Lower lobe of right lung (tissue), 2 donors: ENCODE data around the gene GALM. TPM values are rescaled to one million over a fixed set of nuclear protein-coding genes. Genes with fewer than 3 reads are reported as not detected.
A peak's percentile ranks its signal among the peaks of the same experiment; 100 is the strongest.

Source experiments
- ATAC-seq, 2 donors: fragments of 200-7000 bp; cut with Tn5 transposase; one replicate each; pipeline ENCODE4 v1.9.1; 2020 to 2022; ENCODE audit warnings: mild to moderate bottlenecking in 2 of 2, moderate library complexity in 2 of 2
- DNase-seq: peaks from one replicate; pipeline ENCODE4 v3.0.0-alpha.2; 2020
- H3K27ac ChIP-seq: fragments of 200-600 bp; one replicate; pipeline ENCODE4 v1.8.0; 2022
- H3K27me3 ChIP-seq: fragments of 200-600 bp; one replicate; pipeline ENCODE4 v1.8.0; 2022; ENCODE audit warnings: low read depth
- H3K36me3 ChIP-seq: fragments of 200-600 bp; one replicate; pipeline ENCODE4 v1.8.0; 2022; ENCODE audit warnings: mild to moderate bottlenecking
- H3K4me1 ChIP-seq: fragments of 200-600 bp; one replicate; pipeline ENCODE4 v1.8.0; 2022
- H3K4me3 ChIP-seq: fragments of 200-600 bp; one replicate; pipeline ENCODE4 v1.8.0; 2022; ENCODE audit warnings: mild to moderate bottlenecking
- H3K9me3 ChIP-seq: fragments of 200-600 bp; one replicate; pipeline ENCODE4 v1.8.0; 2022
- intact Hi-C: fragments of 100-400 bp; cut with DNase I; formaldehyde crosslinking; loops from one replicate; pipeline ENCODE4 v1.11.0; 2022
- long read RNA-seq: library from polyadenylated mRNA; unstranded; transcript quantifications from one replicate; pipeline ENCODE4 v2.0.0, GENCODE V29; 2021
- total RNA-seq: library from RNA; stranded (reverse); fragmentation: NEBNext Ultra II Directional; extraction: Animal tissue kit (Norgen Biotek cat#: 25700); gene quantifications from one replicate; pipeline ENCODE4 v1.2.1, GENCODE V29; 2021
- TF ChIP-seq, protein P1 (sequence below): fragments of 200-600 bp; IDR thresholded peaks from one replicate; pipeline ENCODE4 v1.8.0; 2022; ENCODE audit warnings: antibody characterized with exemption, mild to moderate bottlenecking
- donor health status: DM: no; HTN: yes; CAD: no; lungs with severe emphysema.

Gene GALM
- total RNA-seq: 17.7 TPM
- long read RNA-seq, transcript GALM-201 (7 exons, 2,484 nt): major isoform, 43 of 66 reads
- long read RNA-seq, partial matches to known transcripts: 9 of 66 reads
- long read RNA-seq, other reads (novel, unspliced or antisense): 14 of 66 reads

DNA sequence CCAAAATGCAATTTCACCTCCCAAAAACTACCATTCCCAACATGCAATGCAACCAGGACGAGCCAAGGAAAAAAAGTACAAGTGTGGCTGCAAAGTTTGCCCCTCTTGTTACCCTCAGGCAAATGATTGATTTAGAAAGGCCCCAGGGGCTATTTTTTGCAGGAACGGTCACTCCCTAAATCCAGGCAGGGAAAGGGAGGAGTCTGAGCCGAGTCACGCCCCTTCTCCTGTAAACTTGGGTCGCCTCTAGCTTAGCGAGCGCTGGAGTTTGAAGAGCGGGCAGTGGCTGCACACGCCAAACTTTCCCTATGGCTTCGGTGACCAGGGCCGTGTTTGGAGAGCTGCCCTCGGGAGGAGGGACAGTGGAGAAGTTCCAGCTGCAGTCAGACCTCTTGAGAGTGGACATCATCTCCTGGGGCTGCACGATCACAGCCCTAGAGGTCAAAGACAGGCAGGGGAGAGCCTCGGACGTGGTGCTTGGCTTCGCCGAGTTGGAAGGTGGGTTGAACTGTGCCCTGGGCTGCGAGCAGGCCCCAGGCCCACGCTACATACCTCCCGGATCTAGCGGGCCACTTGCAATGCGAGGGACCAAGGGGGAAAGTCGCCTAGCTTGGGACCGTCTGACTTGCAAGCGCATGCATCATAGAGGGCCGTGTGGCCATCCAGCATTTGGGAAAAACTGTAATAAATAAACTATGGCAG is at the start of gene GALM:
Gene GALM (plus strand): TSS at position 261 of the 702 bp plus-strand sequence. CDS start 48 bp downstream, at position 309.
- peak; percentile 95 to 97 for ATAC-seq
- peak; percentile 84 for DNase-seq
- TF ChIP-seq, protein P1, sequence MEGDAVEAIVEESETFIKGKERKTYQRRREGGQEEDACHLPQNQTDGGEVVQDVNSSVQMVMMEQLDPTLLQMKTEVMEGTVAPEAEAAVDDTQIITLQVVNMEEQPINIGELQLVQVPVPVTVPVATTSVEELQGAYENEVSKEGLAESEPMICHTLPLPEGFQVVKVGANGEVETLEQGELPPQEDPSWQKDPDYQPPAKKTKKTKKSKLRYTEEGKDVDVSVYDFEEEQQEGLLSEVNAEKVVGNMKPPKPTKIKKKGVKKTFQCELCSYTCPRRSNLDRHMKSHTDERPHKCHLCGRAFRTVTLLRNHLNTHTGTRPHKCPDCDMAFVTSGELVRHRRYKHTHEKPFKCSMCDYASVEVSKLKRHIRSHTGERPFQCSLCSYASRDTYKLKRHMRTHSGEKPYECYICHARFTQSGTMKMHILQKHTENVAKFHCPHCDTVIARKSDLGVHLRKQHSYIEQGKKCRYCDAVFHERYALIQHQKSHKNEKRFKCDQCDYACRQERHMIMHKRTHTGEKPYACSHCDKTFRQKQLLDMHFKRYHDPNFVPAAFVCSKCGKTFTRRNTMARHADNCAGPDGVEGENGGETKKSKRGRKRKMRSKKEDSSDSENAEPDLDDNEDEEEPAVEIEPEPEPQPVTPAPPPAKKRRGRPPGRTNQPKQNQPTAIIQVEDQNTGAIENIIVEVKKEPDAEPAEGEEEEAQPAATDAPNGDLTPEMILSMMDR: no peak
- intact Hi-C loops: no loop called here
- Histone ChIP-seq H3K4me1 (peaks cover 21% of the 10 kb centered on the region), H3K36me3 (no peaks in the 10 kb centered on the region), H3K27me3 (no peaks in the 10 kb centered on the region), H3K4me3 (peak within 1 kb of the TSS; percentile 71), H3K9me3 (no peaks in the 10 kb centered on the region), H3K27ac (peak within 1 kb of the TSS; percentile 77)

DNA sequence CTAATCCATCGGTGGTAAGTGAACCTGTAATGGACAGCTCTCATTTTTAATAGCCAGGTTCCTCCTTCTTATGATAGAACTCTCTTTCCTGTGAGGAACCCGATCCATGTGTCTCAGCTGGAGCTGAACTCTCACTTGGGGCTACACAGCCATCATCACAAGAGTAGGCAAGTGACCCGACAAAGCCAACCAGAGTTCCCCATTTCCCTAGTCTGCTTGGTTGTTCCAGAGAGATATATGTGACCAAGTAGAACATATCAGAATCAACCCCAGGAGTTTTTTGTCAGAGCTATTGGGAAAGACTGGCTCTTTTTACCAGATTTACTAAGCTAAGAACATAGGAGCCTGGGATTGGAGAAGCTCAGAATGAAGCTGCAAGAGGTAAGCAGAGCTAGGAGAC is 48.6 kb upstream of the GALM start:
- TF ChIP-seq, protein P1: no peak
- Histone ChIP-seq H3K27ac (no peak overlapping the region), H3K4me3 (no peak overlapping the region), H3K9me3 (no peaks in the 10 kb centered on the region), H3K4me1 (peaks cover 22% of the 10 kb centered on the region), H3K36me3 (no peaks in the 10 kb centered on the region), H3K27me3 (no peaks in the 10 kb centered on the region)
- ATAC-seq: no peak
- DNase-seq: no peak
- intact Hi-C loops: no loop called here

DNA sequence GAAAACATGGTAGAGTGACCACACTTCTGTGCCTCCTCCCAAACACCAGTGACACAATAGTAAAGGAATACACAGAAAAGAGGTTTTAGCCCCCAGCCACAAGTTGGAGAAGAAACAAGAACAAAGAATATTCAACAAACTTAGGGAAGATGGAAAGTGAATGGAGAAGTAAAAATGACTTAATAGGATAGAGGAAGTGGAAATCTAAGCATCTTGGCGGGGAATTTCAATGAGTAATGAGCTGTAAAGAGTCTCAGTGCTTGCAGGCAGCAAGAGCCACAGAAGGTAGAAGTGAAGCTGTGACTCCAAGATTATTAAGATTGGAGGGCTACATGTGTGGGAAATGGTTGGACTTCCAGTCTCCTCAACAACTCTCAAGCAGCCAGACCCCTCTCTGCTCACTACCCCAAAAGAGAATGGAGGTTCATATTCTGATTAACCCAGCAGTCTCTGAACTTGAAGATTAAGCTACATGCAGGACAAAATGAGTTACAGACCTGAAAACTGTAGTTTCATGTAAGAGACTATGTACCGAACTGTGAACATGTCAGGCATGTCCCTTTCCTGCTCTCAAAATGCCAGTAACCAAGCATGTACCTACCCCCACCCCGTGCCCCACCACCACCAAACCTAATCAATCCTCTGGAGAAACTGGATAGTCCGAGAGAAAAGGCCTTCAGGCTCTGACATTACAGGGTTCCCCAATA is 46.3 kb upstream of the GALM start:
- no peaks in the 10 kb centered on the region for H3K9me3 ChIP-seq
- no peak overlapping the region for H3K4me3 ChIP-seq
- TF ChIP-seq, protein P1: no peak
- peaks cover 28% of the 10 kb centered on the region for H3K4me1 ChIP-seq
- H3K27ac ChIP-seq: peak overlapping the region; percentile 48
- H3K27me3 ChIP-seq: no peaks in the 10 kb centered on the region
- no peaks in the 10 kb centered on the region for H3K36me3 ChIP-seq
- no peak for DNase-seq
- peak; percentile 46 to 53 for ATAC-seq
- intact Hi-C loops: no loop called here

DNA sequence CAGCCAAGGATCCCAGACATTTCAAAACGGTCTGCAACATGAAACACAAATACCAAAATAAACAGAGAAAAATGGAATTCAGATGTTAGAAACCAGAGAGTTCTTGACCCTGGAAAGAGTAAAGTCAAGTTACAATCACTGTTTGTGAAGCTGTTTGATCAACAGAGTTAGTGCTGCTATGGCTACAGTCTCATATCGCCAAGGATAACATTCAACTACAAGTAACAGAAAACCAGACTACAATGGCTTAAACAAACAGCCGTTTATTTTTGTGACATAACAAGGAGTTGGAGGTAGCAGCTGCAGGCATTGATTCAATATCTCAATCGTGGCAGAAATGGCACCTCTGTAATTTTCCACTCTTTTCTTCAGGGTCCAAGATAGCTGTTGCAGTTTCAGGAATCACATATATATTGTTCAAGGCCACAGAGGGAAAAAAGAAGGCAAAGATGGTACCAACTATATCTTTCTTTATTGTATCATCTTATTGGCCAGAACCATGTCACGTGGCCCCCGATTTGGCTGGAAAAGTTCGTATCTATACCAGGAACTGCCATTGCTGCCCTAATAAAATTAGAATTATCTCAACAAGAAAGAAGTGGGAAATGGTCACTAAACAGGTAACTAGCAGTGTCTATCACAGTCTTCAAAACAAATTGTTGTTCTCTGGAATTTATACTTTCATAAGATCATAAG is 45.5 kb upstream of the GALM start:
- H3K4me3 ChIP-seq: no peak overlapping the region
- intact Hi-C loops: no loop called here
- H3K9me3 ChIP-seq: no peaks in the 10 kb centered on the region
- peak overlapping the region; percentile 59 for H3K27ac ChIP-seq
- H3K27me3 ChIP-seq: no peaks in the 10 kb centered on the region
- H3K4me1 ChIP-seq: peaks cover 28% of the 10 kb centered on the region
- no peak for DNase-seq
- TF ChIP-seq, protein P1: no peak
- ATAC-seq: peak; percentile 86 to 91
- no peaks in the 10 kb centered on the region for H3K36me3 ChIP-seq

DNA sequence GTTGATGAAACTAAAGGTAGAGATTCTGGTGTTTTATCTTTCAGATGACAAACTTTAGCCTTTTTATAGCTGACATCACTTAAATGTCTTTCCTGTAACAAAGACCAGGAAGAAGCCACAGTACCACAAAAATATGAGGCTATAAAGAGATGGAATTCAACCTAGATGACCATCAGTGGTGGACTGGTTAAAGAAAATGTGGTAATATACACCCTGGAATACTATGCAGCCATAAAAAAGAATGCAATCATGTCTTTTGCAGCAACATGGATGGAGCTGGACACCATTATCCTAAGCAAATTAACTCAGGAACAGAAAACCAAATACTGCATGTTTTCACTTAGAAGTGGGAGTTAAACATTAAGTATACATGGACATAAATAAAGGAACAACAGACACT is 44.9 kb upstream of the GALM start:
- H3K27ac ChIP-seq: no peak overlapping the region

More for the DNA sequence above, 44.9 kb upstream of the GALM start:
- H3K27me3 ChIP-seq: no peaks in the 10 kb centered on the region
- ATAC-seq (no peak), DNase-seq (no peak)
- TF ChIP-seq, protein P1: no peak
- intact Hi-C loops: no loop called here
- no peaks in the 10 kb centered on the region for H3K9me3 ChIP-seq
- H3K4me1 ChIP-seq: peaks cover 28% of the 10 kb centered on the region
- H3K36me3 ChIP-seq: no peaks in the 10 kb centered on the region
- no peak overlapping the region for H3K4me3 ChIP-seq
